DND-41 (cell line): ENCODE data around the gene FKBP9.
"Not testable (repeated sequence)": the region's sequence is repeated elsewhere in the genome, so short reads cannot be mapped to it uniquely, and the experiment has no call there.

ENCODE experiments used
- ATAC-seq: fragments of 200-7000 bp; cut with Tn5 transposase; 3 replicates; pipeline ENCODE4 v1.9.1; 2021; ENCODE audit warnings: low read depth; ENCODE audit not compliant: insufficient read depth
- DNase-seq: peaks from one replicate; pipeline ENCODE4 v3.0.0-alpha.2; 2020
- H2AFZ ChIP-seq: 2 replicates; pipeline ENCODE4 v1.6.0; 2012; ENCODE audit warnings: low read depth, low read length
- H3K27ac ChIP-seq: 2 replicates; pipeline ENCODE4 v1.5.1; 2012; ENCODE audit warnings: low read length, inconsistent platforms
- H3K27me3 ChIP-seq: fragments of 200-600 bp; sonication (generic); 2 replicates; pipeline ENCODE4 v1.6.0; 2012; ENCODE audit warnings: low read length, mild to moderate bottlenecking, inconsistent platforms; ENCODE audit not compliant: insufficient read depth, poor library complexity
- H3K36me3 ChIP-seq: 2 replicates; pipeline ENCODE4 v1.5.1; 2012; ENCODE audit warnings: low read length, inconsistent platforms; ENCODE audit not compliant: insufficient read depth
- H3K4me1 ChIP-seq: 2 replicates; pipeline ENCODE4 v1.5.1; 2012; ENCODE audit warnings: mild to moderate bottlenecking, low read length; ENCODE audit not compliant: insufficient read depth
- H3K4me2 ChIP-seq: 2 replicates; pipeline ENCODE4 v1.6.0; 2012; ENCODE audit warnings: mild to moderate bottlenecking, moderate library complexity, low read length, inconsistent platforms; ENCODE audit not compliant: insufficient read depth
- H3K4me3 ChIP-seq, 2 experiments: fragments of 200-600 bp in 1 of 2; shearing (Covaris generic) in 1 of 2; 2 replicates each; pipeline ENCODE4 v1.5.1; 2012 to 2016; ENCODE audit warnings: inconsistent platforms in 2 of 2, low read length in 2 of 2, mild to moderate bottlenecking in 2 of 2, low read depth in 1 of 2, moderate library complexity in 1 of 2
- H3K79me2 ChIP-seq: 2 replicates; pipeline ENCODE4 v1.6.0; 2012; ENCODE audit warnings: low read length, inconsistent platforms; ENCODE audit not compliant: insufficient read depth
- H3K9ac ChIP-seq: 2 replicates; pipeline ENCODE4 v1.6.0; 2012; ENCODE audit warnings: low read depth, mild to moderate bottlenecking, inconsistent platforms, low read length, moderate library complexity
- H3K9me3 ChIP-seq: 2 replicates; pipeline ENCODE4 v1.5.1; 2012; ENCODE audit warnings: low read length, moderate library complexity, mild to moderate bottlenecking, inconsistent platforms; ENCODE audit not compliant: insufficient read depth, severe bottlenecking
- H4K20me1 ChIP-seq: 2 replicates; pipeline ENCODE4 v1.6.0; 2012; ENCODE audit warnings: low read length; ENCODE audit not compliant: insufficient read depth
- CTCF ChIP-seq: IDR thresholded peaks from 2 replicates; pipeline ENCODE4 v1.5.1; 2012; ENCODE audit warnings: borderline replicate concordance, low read length, moderate library complexity, mild to moderate bottlenecking; ENCODE audit not compliant: poor library complexity, severe bottlenecking; ENCODE audit errors: extremely low read depth
- EZH2 ChIP-seq: IDR thresholded peaks from 3 replicates; pipeline ENCODE4 v1.6.1; 2012; ENCODE audit warnings: borderline replicate concordance, low read depth, mild to moderate bottlenecking, moderate library complexity, low read length, inconsistent platforms; ENCODE audit not compliant: severe bottlenecking

FKBP9 gene

GRCh38 chr7:32915041-32915536 lies 42.2 kb upstream of the FKBP9 start:
- Histone ChIP-seq H3K4me2 (no peak overlapping the region), H3K36me3 (no peaks in the 10 kb centered on the region), H3K79me2 (no peaks in the 10 kb centered on the region), H3K9me3 (no peaks in the 10 kb centered on the region), H3K4me1 (no peaks in the 10 kb centered on the region), H3K27ac (no peak overlapping the region), H4K20me1 (no peaks in the 10 kb centered on the region), H3K9ac (no peak overlapping the region), H3K27me3 (no peaks in the 10 kb centered on the region), H2AFZ (no peak overlapping the region), H3K4me3 (no peak overlapping the region)
- no peak for ATAC-seq
- no peak for TF ChIP-seq CTCF
- no peak for TF ChIP-seq EZH2
- DNase-seq, result no peak

GRCh38 chr7:32916006-32916405 lies 41.2 kb upstream of the FKBP9 start:
- no peak overlapping the region for H3K9ac ChIP-seq
- H3K79me2 ChIP-seq, result no peaks in the 10 kb centered on the region
- DNase-seq, result no peak
- no peak overlapping the region for H2AFZ ChIP-seq
- no peak overlapping the region for H3K27ac ChIP-seq
- no peaks in the 10 kb centered on the region for H3K36me3 ChIP-seq
- H3K4me1 ChIP-seq, result no peaks in the 10 kb centered on the region
- no peak for ATAC-seq
- H4K20me1 ChIP-seq, result no peaks in the 10 kb centered on the region
- no peak overlapping the region for H3K4me3 ChIP-seq
- no peak overlapping the region for H3K4me2 ChIP-seq
- no peaks in the 10 kb centered on the region for H3K27me3 ChIP-seq
- TF ChIP-seq CTCF, result no peak
- no peaks in the 10 kb centered on the region for H3K9me3 ChIP-seq

- H3K9me3 ChIP-seq, DNase-seq, H3K4me1 ChIP-seq, H2AFZ ChIP-seq, H3K36me3 ChIP-seq, H3K9ac ChIP-seq, H4K20me1 ChIP-seq, ATAC-seq, H3K27ac ChIP-seq, H3K27me3 ChIP-seq, H3K4me3 ChIP-seq, H3K4me2 ChIP-seq, H3K79me2 ChIP-seq: not testable (repeated sequence)
Observed at GRCh38 chr7:32916994-32917393, 40.2 kb upstream of the FKBP9 start.

- TF ChIP-seq EZH2 (no peak), CTCF (no peak)
- Histone ChIP-seq H2AFZ (no peak overlapping the region), H4K20me1 (no peaks in the 10 kb centered on the region), H3K4me1 (no peaks in the 10 kb centered on the region), H3K9ac (no peak overlapping the region), H3K27me3 (no peaks in the 10 kb centered on the region), H3K36me3 (no peaks in the 10 kb centered on the region), H3K4me2 (no peak overlapping the region), H3K79me2 (no peaks in the 10 kb centered on the region), H3K4me3 (no peak overlapping the region), H3K9me3 (no peaks in the 10 kb centered on the region), H3K27ac (no peak overlapping the region)
- no peak for ATAC-seq
- DNase-seq, result no peak
Observed at GRCh38 chr7:32921896-32922295, 35.3 kb upstream of the FKBP9 start.
